Sciatic nerve (tissue), 2 donors: ENCODE measurements around the gene ENTPD1. TPM values are rescaled to one million over a fixed set of nuclear protein-coding genes. Genes with fewer than 3 reads are reported as not detected.
"Not testable (repeated sequence)": the region's sequence is repeated elsewhere in the genome, so short reads cannot be mapped to it uniquely, and the experiment has no call there.

ENCODE experiments used
- ATAC-seq: fragments of 200-7000 bp; cut with Tn5 transposase; one replicate; pipeline ENCODE4 v1.9.1; 2020; ENCODE audit warnings: mild to moderate bottlenecking, moderate library complexity
- DNase-seq: peaks from one replicate; pipeline ENCODE4 v3.0.0-alpha.2; 2020; ENCODE audit warnings: low spot score
- intact Hi-C: fragments of 100-400 bp; cut with DNase I; formaldehyde crosslinking; loops from one replicate; pipeline ENCODE4 v1.14.2; 2022
- total RNA-seq: library from RNA; stranded (reverse); fragmentation: NEBNext Ultra II Directional; extraction: Animal tissue kit (Norgen Biotek cat#: 25700); gene quantifications from one replicate; pipeline ENCODE4 v1.2.1, GENCODE V29; 2021
- donor health status: DM: no; HTN: no; CAD: no.
- donor health status: DM: no; HTN: no; CAD: no.

The ENTPD1 gene
- total RNA-seq, 1 donor from 2014 or later, result 28.7 TPM

- DNase-seq, result no peak
- peak; percentile 47 for ATAC-seq
- intact Hi-C loops, result no loop called here
Measured at GRCh38 chr10:95755511-95756004, 405 bp upstream of the ENTPD1 start.

GRCh38 chr10:95756809-95757684 lies 1.1 kb downstream of the ENTPD1 start:
- peak; percentile 17 for ATAC-seq

GRCh38 chr10:95758351-95759025 lies 2.5 kb downstream of the ENTPD1 start:
- intact Hi-C loops, result no loop called here
- no peak for DNase-seq
- no peak for ATAC-seq

More at GRCh38 chr10:95756809-95757684, 1.1 kb downstream of the ENTPD1 start:
- intact Hi-C loops, result no loop called here
- no peak for DNase-seq

GRCh38 chr10:95759233-95759826 lies 3.4 kb downstream of the ENTPD1 start:
- intact Hi-C loops, result no loop called here
- DNase-seq (no peak), ATAC-seq (no peak)

GRCh38 chr10:95761939-95762492 lies 6.1 kb downstream of the ENTPD1 start:
- intact Hi-C loops, result no loop called here
- DNase-seq (no peak), ATAC-seq (no peak)

GRCh38 chr10:95767884-95768556 lies 12.1 kb downstream of the ENTPD1 start:
- intact Hi-C loops, result no loop called here
- no peak for DNase-seq
- peak; percentile 45 for ATAC-seq

GRCh38 chr10:95770084-95770720 lies 14.2 kb downstream of the ENTPD1 start:
- intact Hi-C loops, result no loop called here
- ATAC-seq (no peak), DNase-seq (no peak)

- intact Hi-C loops, ATAC-seq, DNase-seq: not testable (repeated sequence)
Measured at GRCh38 chr10:95773454-95773853, 17.5 kb downstream of the ENTPD1 start.

GRCh38 chr10:95777638-95778037 lies 21.7 kb downstream of the ENTPD1 start:
- ATAC-seq, intact Hi-C loops: not testable (repeated sequence)

GRCh38 chr10:95782318-95782717 lies 26.4 kb downstream of the ENTPD1 start:
- intact Hi-C loops, result no loop called here
- DNase-seq (no peak), ATAC-seq (no peak)

More at GRCh38 chr10:95777638-95778037, 21.7 kb downstream of the ENTPD1 start:
- DNase-seq, result not testable (repeated sequence)

GRCh38 chr10:95783741-95784140 lies 27.8 kb downstream of the ENTPD1 start:
- intact Hi-C loops, result no loop called here
- no peak for DNase-seq
- ATAC-seq, result no peak

- ATAC-seq (peak; percentile 10), DNase-seq (no peak)
- intact Hi-C loops, result no loop called here
Measured at GRCh38 chr10:95784279-95784913, 28.4 kb downstream of the ENTPD1 start.

GRCh38 chr10:95785317-95785716 lies 29.4 kb downstream of the ENTPD1 start:
- DNase-seq (no peak), ATAC-seq (no peak)
- intact Hi-C loops, result no loop called here

- no peak for ATAC-seq
- intact Hi-C loops, result no loop called here
- no peak for DNase-seq
Measured at GRCh38 chr10:95785942-95786669, 30.1 kb downstream of the ENTPD1 start.

- DNase-seq, result no peak
- ATAC-seq, result no peak
- intact Hi-C loops, result no loop called here
Measured at GRCh38 chr10:95787447-95787846, 31.5 kb downstream of the ENTPD1 start.

- DNase-seq (no peak), ATAC-seq (no peak)
- intact Hi-C loops, result no loop called here
Measured at GRCh38 chr10:95788830-95789229, 32.9 kb downstream of the ENTPD1 start.

GRCh38 chr10:95789902-95790301 lies 33.9 kb downstream of the ENTPD1 start:
- DNase-seq (no peak), ATAC-seq (no peak)
- intact Hi-C loops, result no loop called here
